ENCODE data around the gene ELL. TPM values are rescaled to one million over a fixed set of nuclear protein-coding genes. Genes with fewer than 3 reads are reported as not detected.

Gene ELL
- total RNA-seq, 1 experiment from 2014 or later, result 18.6 TPM

GRCh38 chr19:18558202-18558555, 36.3 kb upstream of the ELL start:
- ChIA-PET CTCF (interaction anchor here (0.6 to 0.7 kb wide), 2 partner anchors 214 to 450 kb away, joined by 4 to 5 read pairs; no protein-coding TSS in a partner anchor), POLR2A (interaction anchor here (0.6 kb wide), 2 partner anchors 15 to 224 kb away, joined by 3 to 4 read pairs; no protein-coding TSS in a partner anchor)

More at GRCh38 chr19:18558202-18558555, 36.3 kb upstream of the ELL start:
- DNase-seq (ENCODE audit: low read depth, low spot score) (no peak), ATAC-seq (no peak)
- BruUV-seq (replicated peaks), result no TSS peak
- in situ Hi-C loops (cut with HindIII; ENCODE audit: low pct_unique_long_range_greater_than_20kb, low sequenced_read_pairs), result no loop called here
- intact Hi-C loops (cut with micrococcal nuclease; ENCODE audit: unreplicated experiment), result no loop called here
- no peaks in the 10 kb centered on the region for H3K27me3 ChIP-seq (ENCODE audit: control insufficient read depth, insufficient read depth, low read length)
- TF ChIP-seq REST (IDR thresholded peaks at IDR 0.05; ENCODE audit: insufficient read depth in 1 of 2, low read depth in 2 of 2, low read length in 1 of 2) (no peak), TCF7L2 (IDR thresholded peaks at IDR 0.05; ENCODE audit: low read depth, low read length) (no peak), SIN3A (IDR thresholded peaks at IDR 0.05; ENCODE audit: borderline replicate concordance, insufficient read depth, low read depth, low read length) (no peak), POLR2AphosphoS5 (IDR thresholded peaks at IDR 0.05; ENCODE audit: low read depth, low read length) (no peak), CTCF (IDR thresholded peaks at IDR 0.05) (no peak)
- H3K9me3 ChIP-seq (ENCODE audit: control insufficient read depth, insufficient read depth, low read depth, low read length), result no peaks in the 10 kb centered on the region
- H3K4me1 ChIP-seq (ENCODE audit: control insufficient read depth, insufficient read depth, low read length), result 0 out of 2 replicates have a peak, but pooled peaks cover 5% of the 10 kb centered on the region
- peak overlapping the region; percentile 96 for H3K27ac ChIP-seq (ENCODE audit: low read length)
- peak overlapping the region; percentile 89 to 94 for H3K4me3 ChIP-seq (ENCODE audit: low read depth in 2 of 2, low read length in 2 of 2)
- peaks cover 5% of the 10 kb centered on the region; the same call in 1 of the 2 replicates for H3K36me3 ChIP-seq (ENCODE audit: control insufficient read depth, insufficient read depth, low read length)
